GM06990 (cell line): ENCODE data around the gene GPRC5C.

ENCODE experiments used
- DNase-seq: peaks from one replicate; pipeline ENCODE4 v3.0.0-alpha.2; 2011; ENCODE audit not compliant: insufficient read length; ENCODE audit errors: extremely low read depth
- H3K27me3 ChIP-seq: replicated peaks from 2 replicates; pipeline ENCODE4 v1.6.0; 2011; ENCODE audit warnings: low read length; ENCODE audit not compliant: control insufficient read depth, insufficient read depth
- H3K36me3 ChIP-seq: 2 replicates; pipeline ENCODE4 v1.5.1; 2011; ENCODE audit warnings: low read length; ENCODE audit not compliant: control insufficient read depth, insufficient read depth
- H3K4me3 ChIP-seq: replicated peaks from 2 replicates; pipeline ENCODE4 v1.5.1; 2011; ENCODE audit warnings: low read depth, mild to moderate bottlenecking, control low read depth, low read length
- TF ChIP-seq, protein P1 (sequence below): IDR thresholded peaks from 2 replicates; pipeline ENCODE4 v1.5.1; 2011; ENCODE audit warnings: low read length, control low read depth, mild to moderate bottlenecking, inconsistent platforms; ENCODE audit not compliant: insufficient read depth, poor library complexity, severe bottlenecking

The GPRC5C gene

DNA sequence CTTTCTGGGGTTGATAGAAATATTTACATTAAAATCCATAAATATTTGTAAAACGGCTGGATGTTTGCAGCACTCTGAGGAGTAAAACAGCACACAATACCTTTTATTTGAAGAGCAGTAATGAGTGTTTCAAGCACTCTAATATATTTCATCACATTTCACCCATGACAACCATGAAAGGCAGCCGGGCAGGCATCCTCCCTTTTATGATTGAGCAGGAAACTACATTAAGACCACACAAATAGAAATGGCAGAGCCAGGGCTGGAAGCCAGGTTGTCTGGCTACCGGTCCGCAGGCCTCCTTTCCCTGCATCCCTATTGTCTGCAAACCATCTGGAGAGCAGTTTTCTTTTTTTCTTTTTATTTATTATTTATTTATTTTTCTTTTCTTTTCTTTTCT lies 23.1 kb upstream of the GPRC5C start:
- TF ChIP-seq, protein P1, sequence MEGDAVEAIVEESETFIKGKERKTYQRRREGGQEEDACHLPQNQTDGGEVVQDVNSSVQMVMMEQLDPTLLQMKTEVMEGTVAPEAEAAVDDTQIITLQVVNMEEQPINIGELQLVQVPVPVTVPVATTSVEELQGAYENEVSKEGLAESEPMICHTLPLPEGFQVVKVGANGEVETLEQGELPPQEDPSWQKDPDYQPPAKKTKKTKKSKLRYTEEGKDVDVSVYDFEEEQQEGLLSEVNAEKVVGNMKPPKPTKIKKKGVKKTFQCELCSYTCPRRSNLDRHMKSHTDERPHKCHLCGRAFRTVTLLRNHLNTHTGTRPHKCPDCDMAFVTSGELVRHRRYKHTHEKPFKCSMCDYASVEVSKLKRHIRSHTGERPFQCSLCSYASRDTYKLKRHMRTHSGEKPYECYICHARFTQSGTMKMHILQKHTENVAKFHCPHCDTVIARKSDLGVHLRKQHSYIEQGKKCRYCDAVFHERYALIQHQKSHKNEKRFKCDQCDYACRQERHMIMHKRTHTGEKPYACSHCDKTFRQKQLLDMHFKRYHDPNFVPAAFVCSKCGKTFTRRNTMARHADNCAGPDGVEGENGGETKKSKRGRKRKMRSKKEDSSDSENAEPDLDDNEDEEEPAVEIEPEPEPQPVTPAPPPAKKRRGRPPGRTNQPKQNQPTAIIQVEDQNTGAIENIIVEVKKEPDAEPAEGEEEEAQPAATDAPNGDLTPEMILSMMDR: no peak
- DNase-seq: no peak
- Histone ChIP-seq H3K4me3 (no peak overlapping the region), H3K27me3 (no peaks in the 10 kb centered on the region; the same call in none of the 2 replicates), H3K36me3 (no peaks in the 10 kb centered on the region)

DNA sequence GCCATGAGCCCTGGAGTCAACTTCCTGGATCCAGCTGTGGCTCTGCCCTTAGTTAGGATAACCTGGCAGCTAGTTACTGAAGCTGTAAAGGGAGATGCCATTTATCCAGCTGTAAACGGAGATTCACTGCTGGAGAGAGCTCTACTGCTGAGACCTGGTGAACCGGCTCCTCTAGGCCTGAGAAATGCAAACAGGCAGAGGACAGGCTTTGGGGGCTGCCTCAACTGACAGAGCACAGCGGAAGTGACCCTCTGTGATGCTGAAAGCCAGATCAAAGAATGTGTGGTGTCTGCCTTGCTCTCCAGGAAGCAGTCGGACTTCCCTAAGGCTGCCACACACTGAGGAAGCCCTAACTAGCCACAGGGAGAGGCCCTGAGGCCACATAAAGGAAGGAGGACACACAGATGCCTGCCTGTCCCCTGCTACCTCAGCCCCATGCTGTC lies 21.9 kb upstream of the GPRC5C start:
- TF ChIP-seq, protein P1: no peak
- DNase-seq: no peak
- no peaks in the 10 kb centered on the region; the same call in 1 of the 2 replicates for H3K27me3 ChIP-seq
- no peak overlapping the region for H3K4me3 ChIP-seq
- H3K36me3 ChIP-seq: no peaks in the 10 kb centered on the region

DNA sequence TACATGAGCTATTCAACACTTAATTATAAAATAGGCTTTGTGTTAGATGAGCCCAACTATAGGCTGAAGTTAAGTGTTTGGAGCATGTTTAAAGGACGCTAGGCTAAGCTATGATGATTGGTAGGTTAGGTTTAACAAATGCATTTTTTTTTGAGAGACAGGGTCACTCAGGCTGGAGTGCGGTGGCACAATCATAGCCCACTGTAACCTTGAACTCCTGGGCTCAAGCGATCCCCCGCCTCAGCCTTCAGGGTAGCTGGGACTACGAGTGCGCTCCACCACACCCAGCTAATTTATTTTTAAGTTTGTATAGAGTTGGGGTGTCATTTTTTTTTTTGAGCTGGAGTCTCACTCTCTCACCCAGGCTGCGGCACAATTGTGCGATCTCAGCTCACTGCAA lies 19.3 kb upstream of the GPRC5C start:
- no peak for DNase-seq
- Histone ChIP-seq H3K4me3 (no peak overlapping the region), H3K27me3 (no peaks in the 10 kb centered on the region; the same call in 1 of the 2 replicates), H3K36me3 (no peaks in the 10 kb centered on the region)
- TF ChIP-seq, protein P1: no peak

DNA sequence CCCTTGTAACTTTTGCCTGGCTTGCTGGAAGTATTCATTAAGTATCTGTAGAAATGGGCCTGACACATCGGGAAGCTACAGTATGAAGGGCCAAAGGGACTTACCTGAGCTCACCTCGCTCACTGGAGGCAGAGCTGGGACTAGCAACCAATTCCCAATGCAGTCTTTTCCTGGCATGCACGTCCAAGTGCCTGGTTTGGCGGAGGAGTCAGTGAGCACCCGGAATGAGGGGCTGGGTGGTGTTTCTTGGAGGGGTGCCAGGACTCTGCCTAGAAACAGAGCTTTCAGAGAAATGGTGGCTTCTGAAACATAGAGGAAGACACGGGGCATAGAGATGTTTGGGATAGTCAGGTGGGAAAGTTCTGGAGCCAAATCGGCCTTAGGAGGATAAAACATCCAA lies 18.4 kb upstream of the GPRC5C start:
- Histone ChIP-seq H3K36me3 (no peaks in the 10 kb centered on the region), H3K27me3 (no peaks in the 10 kb centered on the region), H3K4me3 (no peak overlapping the region)
- no peak for DNase-seq
- TF ChIP-seq, protein P1: no peak

DNA sequence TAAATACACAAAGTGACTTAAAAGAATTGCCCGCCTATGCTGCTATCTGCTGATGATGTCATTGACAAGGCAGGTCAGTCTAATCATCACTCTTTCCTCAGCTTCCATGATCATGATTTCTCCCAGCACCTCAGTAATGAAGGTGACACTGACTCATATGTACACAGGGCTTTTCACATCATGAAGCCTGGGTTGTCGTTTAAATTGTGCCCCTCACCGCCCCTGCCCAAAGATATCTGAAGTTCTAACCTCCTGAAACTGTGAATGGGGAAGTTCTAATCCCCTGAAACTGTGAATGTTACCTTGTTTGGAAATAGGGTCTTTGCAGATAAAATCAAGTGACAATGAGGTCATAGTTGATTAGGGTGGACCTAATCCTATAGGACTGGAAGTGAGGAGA lies 17.4 kb upstream of the GPRC5C start:
- no peak overlapping the region for H3K4me3 ChIP-seq
- TF ChIP-seq, protein P1: no peak
- no peak for DNase-seq
- no peaks in the 10 kb centered on the region for H3K27me3 ChIP-seq
- no peaks in the 10 kb centered on the region for H3K36me3 ChIP-seq
